Activated CD4-positive, alpha-beta T cell treated with anti-CD3 and anti-CD28 coated beads, Interleukin-2, amount 50 U/mL, for 16 hours (primary cell): Measurements from ENCODE around the gene AMBRA1.

Source experiments
- DNase-seq: peaks from one replicate; pipeline ENCODE4 v3.0.0-alpha.2; 2020

The AMBRA1 gene

GRCh38 chr11:46436113-46436512 lies 157.7 kb downstream of the AMBRA1 start:
- no peak for DNase-seq

DNA sequence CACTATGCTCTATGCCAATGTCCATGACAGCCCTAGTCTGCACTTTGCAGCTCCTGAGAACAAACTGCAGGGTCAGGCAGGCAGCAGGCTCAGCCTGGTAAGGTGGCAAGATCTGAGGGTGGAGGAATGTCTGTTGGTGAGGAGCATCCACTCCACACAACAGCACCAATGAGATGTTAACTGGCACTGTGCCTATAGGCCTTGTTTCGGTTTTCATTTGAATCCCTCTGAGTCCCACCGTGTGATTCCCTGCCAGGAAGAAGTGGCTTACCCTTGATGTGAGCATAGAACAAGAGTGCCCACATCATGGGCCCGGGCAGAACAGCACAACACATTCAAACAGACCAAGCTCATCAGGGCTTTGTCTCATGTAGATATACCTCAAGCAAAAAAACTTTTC lies 158.1 kb downstream of the AMBRA1 start:
- DNase-seq, result no peak

GRCh38 chr11:46431211-46431610 lies 162.6 kb downstream of the AMBRA1 start:
- no peak for DNase-seq

- DNase-seq, result no peak
Measured at GRCh38 chr11:46429717-46430116, 164.1 kb downstream of the AMBRA1 start.

DNA sequence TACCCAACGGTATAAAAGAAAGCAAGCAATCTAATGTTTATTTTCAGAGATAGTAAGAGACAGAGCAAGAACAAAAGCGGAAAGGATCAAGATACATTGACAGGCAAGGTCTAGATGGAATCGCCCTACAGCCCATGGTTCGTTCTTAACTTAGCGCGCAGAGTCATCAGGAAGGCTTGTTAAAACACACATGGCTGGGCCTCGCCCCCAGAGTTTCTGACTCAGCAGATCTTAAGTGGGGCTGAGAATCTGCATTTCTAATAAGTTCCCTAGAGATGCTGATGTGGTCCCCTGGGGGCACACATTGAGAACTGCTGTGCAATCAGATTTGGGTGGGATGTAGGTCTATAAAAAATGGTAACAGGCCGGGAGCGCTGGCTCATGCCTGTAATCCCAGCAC lies 166.5 kb downstream of the AMBRA1 start:
- no peak for DNase-seq

- no peak for DNase-seq
Measured at GRCh38 chr11:46426233-46426991, 167.4 kb downstream of the AMBRA1 start.

GRCh38 chr11:46422588-46422987 lies 171.2 kb downstream of the AMBRA1 start:
- DNase-seq, result no peak

DNA sequence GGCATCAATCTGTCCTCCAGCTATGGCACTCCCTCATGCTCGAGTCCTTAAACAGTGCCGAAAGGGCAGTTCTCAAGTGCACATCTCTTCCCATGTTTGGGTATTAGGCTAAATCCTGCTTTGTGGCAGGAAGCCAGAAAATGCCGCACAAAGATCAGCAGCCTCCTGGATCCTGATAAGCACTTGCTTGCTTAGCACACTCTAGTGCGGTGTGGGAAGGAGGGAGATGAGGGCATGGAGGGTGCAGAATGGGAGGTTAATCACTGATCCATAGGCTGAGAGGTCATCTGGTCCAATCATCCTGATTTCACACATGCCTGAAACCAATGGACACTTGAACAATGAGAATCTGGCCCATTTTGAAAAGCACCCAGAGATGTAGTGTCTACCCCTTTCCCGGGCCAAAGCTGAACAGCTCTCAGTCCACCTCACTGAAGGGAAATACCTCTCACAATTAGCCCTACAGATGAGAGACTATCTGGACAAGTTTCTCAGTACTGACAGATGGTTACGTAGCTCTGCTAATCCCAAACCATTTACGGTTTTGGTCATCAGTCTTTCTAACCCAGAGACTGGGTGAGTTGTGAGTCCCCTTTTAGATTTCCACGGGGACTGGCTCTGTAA lies 172.5 kb downstream of the AMBRA1 start:
- DNase-seq, result no peak

- DNase-seq, result no peak
Measured at GRCh38 chr11:46420513-46420912, 173.3 kb downstream of the AMBRA1 start.

DNA sequence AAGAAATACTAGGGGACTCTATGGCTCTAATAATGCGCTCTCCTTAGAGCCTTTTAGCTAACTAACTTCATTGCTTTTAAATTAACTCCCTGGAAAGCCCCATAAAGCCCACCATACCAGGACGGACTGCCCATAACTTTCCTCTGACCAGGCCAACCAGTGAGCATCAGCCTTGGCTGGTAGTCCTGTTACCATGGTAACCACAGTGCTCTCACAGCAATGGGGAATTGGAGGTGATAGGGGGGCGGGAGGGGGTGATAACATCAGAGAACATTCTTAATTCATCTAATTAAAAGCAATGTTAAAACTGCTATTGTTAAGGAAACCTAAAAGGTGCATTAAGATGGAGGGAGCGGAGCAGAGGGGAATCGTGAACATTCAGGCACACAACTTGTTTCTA lies 175.1 kb downstream of the AMBRA1 start:
- DNase-seq, result no peak

GRCh38 chr11:46417711-46418110 lies 176.1 kb downstream of the AMBRA1 start:
- no peak for DNase-seq

- DNase-seq, result no peak
Measured at GRCh38 chr11:46414879-46415278, 178.9 kb downstream of the AMBRA1 start.

- no peak for DNase-seq
Measured at GRCh38 chr11:46414466-46414796, 179.4 kb downstream of the AMBRA1 start.

DNA sequence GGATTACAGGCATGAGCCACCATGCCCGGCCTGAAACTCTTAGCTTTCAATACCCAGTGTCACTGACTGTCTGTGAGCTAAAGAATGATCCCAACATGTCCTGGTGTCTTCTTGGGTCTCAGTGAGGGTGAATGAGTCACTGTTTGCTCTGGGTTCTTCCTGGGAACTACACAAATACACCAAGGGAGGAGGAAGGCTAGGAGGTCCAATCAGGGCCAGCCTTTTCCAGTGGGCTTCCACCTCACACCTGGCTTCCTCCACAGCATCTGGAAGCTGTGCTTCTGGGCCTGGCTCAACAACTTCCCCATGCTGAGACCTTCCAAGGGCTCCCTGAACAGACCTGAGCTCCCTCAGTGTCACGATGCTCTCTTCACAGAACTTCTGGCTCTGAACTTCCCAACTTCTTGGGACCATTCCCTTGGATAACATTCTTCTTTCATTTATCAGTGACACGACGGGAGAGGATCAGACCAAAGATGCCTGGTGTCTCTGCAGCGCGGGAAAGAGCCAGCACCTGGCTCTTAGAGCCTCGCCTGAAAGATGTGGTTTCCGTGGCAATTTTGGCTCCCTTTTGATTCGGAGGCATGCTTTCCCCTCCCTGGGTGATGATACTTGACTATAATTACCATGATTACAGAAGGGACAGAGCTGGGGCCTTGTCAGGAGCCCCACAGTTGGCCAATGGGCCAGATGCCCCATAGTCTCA lies 179.9 kb downstream of the AMBRA1 start:
- DNase-seq, result no peak

- no peak for DNase-seq
Measured at GRCh38 chr11:46410021-46410420, 183.8 kb downstream of the AMBRA1 start.

GRCh38 chr11:46408407-46408986 lies 185.3 kb downstream of the AMBRA1 start:
- DNase-seq, result no peak

DNA sequence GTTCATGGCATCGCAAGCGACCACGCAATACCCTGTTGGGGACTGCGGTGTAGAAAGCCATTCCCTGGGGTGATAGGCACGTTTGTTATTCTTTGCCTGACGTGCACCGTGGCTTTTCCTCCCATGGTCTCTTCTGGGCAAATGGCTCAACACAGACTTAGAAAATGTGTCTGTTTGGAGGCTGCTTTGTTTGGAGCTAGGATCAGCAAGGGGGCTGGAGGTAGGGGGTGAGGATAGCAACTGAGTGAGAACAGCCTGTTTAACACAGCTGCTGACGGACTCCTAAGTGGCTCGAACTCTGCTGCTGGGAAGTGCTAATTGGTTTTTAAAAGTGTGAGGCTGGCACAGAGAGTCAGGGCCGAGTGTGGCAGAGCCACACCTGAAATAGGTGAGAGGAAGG lies 186.2 kb downstream of the AMBRA1 start:
- DNase-seq, result no peak

DNA sequence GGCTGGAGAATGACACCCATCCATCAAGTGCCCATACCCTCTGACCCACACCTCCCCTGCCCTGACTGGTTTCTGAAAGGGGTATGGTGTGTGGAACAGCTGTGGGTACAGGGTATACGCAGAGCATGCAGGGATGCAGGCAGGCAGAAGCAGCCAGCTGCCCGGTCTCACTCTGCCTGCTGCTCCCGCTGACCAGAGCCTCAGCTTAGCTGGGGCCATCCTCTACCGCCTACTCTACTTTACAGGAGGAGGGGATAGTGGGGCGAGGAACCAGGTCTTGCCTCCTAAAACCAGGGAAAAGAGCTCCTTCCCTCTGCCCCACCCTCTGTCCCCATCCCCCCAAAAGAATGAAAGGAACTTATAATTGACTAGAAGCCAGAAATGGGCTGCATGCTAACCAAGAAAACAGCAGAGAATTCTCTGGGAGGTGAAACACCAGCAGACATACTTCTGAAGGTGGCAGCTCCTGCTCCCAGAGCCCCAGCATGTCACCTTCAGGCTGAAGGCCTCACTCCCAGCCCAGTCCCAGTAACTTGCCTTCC lies 189.3 kb downstream of the AMBRA1 start:
- DNase-seq, result no peak

GRCh38 chr11:46402957-46403902 lies 190.6 kb downstream of the AMBRA1 start:
- no peak for DNase-seq

DNA sequence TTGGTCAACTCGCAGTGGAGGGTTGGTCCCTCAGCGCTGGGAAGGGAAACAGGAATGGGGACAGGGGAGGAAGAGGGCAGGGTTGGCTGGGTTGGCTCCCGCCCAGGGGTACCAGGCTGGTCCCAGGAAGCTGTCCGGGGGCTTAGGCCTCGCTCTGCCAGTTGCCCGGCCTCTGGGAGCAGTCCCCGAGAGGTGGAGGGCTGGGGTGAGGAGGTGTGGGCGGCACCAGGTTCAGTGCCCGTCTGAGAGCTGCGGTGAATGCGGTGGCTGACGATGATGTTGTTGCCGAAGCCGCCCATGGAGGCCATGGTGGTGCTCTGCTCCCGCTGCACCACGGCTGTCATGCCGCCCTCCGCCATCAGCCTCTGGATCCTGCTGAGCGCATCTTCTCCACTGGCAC lies 196.3 kb downstream of the AMBRA1 start:
- DNase-seq, result no peak

DNA sequence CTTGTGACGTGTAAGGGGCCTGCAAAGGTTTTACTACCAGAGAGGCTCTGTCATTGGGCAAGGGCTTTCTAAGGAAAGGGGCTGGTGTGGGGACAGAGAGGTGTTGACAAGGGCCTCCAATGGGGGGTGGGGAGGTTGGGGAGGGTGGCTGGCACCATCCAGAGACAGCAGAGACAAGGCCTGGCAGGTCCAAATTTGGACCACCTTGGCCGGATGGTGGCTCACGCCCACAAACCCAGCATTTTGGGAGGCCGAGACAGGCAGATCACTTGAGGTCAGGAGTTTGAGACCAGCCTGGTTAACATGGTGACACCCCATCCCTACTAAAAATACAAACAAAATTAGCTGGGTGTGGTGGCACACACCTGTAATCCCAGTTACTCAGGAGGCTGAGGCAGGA lies 200.1 kb downstream of the AMBRA1 start:
- no peak for DNase-seq

DNA sequence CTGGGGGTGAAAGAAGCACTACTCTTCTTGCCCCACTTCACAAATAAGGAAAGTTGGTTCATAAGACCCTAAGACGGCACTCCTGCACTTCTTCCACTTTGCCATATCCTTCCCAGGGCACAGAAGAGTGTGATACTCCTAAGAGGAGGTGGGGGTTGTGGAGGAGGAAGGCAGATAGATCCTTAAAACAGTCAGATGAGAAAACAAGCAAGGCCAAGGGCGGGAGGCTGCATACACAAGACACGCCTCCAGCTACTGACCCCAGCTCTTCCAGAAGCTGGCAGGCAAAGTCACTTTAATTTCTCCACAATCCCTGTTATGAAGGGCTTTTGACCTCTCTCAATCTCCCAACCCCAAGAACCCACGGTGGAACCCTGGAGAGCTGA lies 200.6 kb downstream of the AMBRA1 start:
- DNase-seq, result no peak
